GM18526 (cell line): ENCODE data around the gene GAGE12D.
"Not testable (repeated sequence)": the region's sequence is repeated elsewhere in the genome, so short reads cannot be mapped to it uniquely, and the experiment has no call there.

Experiments
- POLR2A ChIP-seq: IDR thresholded peaks from 3 replicates; pipeline ENCODE4 v1.6.1; 2011; ENCODE audit not compliant: insufficient read length; ENCODE audit errors: extremely low read depth

GAGE12D gene, protein sequence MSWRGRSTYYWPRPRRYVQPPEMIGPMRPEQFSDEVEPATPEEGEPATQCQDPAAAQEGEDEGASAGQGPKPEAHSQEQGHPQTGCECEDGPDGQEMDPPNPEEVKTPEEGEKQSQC

DNA sequence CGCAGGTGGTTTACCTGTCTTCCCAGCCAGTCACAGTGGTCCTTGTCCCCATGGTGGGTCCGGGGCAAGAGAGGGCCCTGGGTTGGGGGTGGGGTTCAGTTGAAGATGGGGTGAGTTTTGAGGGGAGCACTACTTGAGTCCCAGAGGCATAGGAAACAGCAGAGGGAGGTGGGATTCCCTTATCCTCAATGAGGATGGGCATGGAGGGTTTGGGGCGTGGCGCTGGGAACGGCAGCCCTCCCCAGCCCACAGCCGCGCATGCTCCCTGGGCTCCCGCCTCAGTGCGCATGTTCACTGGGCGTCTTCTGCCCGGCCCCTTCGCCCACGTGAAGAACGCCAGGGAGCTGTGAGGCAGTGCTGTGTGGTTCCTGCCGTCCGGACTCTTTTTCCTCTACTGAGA lies at the start of gene GAGE12D:
Gene GAGE12D, plus strand, starts transcription at position 301 of the 400 bp plus-strand sequence. CDS start 1,155 bp downstream, outside the sequence.
- TF ChIP-seq POLR2A, result not testable (repeated sequence)

DNA sequence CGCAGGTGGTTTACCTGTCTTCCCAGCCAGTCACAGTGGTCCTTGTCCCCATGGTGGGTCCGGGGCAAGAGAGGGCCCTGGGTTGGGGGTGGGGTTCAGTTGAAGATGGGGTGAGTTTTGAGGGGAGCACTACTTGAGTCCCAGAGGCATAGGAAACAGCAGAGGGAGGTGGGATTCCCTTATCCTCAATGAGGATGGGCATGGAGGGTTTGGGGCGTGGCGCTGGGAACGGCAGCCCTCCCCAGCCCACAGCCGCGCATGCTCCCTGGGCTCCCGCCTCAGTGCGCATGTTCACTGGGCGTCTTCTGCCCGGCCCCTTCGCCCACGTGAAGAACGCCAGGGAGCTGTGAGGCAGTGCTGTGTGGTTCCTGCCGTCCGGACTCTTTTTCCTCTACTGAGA lies 9.7 kb upstream of the GAGE12D start, which contains the start of gene GAGE12C:
Gene GAGE12C, plus strand, starts transcription at position 301 of the 400 bp plus-strand sequence. CDS start 1,155 bp downstream, outside the sequence.
- TF ChIP-seq POLR2A, result not testable (repeated sequence)

DNA sequence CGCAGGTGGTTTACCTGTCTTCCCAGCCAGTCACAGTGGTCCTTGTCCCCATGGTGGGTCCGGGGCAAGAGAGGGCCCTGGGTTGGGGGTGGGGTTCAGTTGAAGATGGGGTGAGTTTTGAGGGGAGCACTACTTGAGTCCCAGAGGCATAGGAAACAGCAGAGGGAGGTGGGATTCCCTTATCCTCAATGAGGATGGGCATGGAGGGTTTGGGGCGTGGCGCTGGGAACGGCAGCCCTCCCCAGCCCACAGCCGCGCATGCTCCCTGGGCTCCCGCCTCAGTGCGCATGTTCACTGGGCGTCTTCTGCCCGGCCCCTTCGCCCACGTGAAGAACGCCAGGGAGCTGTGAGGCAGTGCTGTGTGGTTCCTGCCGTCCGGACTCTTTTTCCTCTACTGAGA lies 9.5 kb downstream of the GAGE12D start, which contains the start of gene GAGE12E:
Gene GAGE12E, plus strand, starts transcription at position 301 of the 400 bp plus-strand sequence. CDS start 1,155 bp downstream, outside the sequence.
- not testable (repeated sequence) for TF ChIP-seq POLR2A

DNA sequence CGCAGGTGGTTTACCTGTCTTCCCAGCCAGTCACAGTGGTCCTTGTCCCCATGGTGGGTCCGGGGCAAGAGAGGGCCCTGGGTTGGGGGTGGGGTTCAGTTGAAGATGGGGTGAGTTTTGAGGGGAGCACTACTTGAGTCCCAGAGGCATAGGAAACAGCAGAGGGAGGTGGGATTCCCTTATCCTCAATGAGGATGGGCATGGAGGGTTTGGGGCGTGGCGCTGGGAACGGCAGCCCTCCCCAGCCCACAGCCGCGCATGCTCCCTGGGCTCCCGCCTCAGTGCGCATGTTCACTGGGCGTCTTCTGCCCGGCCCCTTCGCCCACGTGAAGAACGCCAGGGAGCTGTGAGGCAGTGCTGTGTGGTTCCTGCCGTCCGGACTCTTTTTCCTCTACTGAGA lies 19.0 kb downstream of the GAGE12D start, which contains the start of gene GAGE12F:
Gene GAGE12F, plus strand, starts transcription at position 301 of the 400 bp plus-strand sequence. CDS start 1,155 bp downstream, outside the sequence.
- TF ChIP-seq POLR2A, result not testable (repeated sequence)

DNA sequence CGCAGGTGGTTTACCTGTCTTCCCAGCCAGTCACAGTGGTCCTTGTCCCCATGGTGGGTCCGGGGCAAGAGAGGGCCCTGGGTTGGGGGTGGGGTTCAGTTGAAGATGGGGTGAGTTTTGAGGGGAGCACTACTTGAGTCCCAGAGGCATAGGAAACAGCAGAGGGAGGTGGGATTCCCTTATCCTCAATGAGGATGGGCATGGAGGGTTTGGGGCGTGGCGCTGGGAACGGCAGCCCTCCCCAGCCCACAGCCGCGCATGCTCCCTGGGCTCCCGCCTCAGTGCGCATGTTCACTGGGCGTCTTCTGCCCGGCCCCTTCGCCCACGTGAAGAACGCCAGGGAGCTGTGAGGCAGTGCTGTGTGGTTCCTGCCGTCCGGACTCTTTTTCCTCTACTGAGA lies 28.6 kb downstream of the GAGE12D start, which contains the start of gene GAGE12G:
Gene GAGE12G, plus strand, starts transcription at position 301 of the 400 bp plus-strand sequence. CDS start 1,155 bp downstream, outside the sequence.
- TF ChIP-seq POLR2A, result not testable (repeated sequence)

DNA sequence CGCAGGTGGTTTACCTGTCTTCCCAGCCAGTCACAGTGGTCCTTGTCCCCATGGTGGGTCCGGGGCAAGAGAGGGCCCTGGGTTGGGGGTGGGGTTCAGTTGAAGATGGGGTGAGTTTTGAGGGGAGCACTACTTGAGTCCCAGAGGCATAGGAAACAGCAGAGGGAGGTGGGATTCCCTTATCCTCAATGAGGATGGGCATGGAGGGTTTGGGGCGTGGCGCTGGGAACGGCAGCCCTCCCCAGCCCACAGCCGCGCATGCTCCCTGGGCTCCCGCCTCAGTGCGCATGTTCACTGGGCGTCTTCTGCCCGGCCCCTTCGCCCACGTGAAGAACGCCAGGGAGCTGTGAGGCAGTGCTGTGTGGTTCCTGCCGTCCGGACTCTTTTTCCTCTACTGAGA lies 38.1 kb downstream of the GAGE12D start, which contains the start of gene GAGE12H:
Gene GAGE12H, plus strand, starts transcription at position 301 of the 400 bp plus-strand sequence. CDS start 1,155 bp downstream, outside the sequence.
- TF ChIP-seq POLR2A, result not testable (repeated sequence)

DNA sequence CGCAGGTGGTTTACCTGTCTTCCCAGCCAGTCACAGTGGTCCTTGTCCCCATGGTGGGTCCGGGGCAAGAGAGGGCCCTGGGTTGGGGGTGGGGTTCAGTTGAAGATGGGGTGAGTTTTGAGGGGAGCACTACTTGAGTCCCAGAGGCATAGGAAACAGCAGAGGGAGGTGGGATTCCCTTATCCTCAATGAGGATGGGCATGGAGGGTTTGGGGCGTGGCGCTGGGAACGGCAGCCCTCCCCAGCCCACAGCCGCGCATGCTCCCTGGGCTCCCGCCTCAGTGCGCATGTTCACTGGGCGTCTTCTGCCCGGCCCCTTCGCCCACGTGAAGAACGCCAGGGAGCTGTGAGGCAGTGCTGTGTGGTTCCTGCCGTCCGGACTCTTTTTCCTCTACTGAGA lies 47.7 kb downstream of the GAGE12D start, which contains the start of gene GAGE2A:
Gene GAGE2A, plus strand, starts transcription at position 301 of the 400 bp plus-strand sequence. CDS start 1,155 bp downstream, outside the sequence.
- not testable (repeated sequence) for TF ChIP-seq POLR2A
